ENCODE measurements around the gene TMEM151B. TPM values are rescaled to one million over a fixed set of nuclear protein-coding genes. Genes with fewer than 3 reads are reported as not detected.
A peak's percentile ranks its signal among the peaks of the same experiment; 100 is the strongest.

The TMEM151B gene
- total RNA-seq, 4 donors from 2014 or later, result 0.10 to 0.15 TPM; not detected in 2

- no peak for DNase-seq (ENCODE audit: low spot score in 2 of 2)
- 63% methylated on average over 9 of the region's 9 CpGs for whole genome bisulfite sequencing
- no peaks in the 10 kb centered on the region for H3K27me3 ChIP-seq
- no peaks in the 10 kb centered on the region for H3K9me3 ChIP-seq
- H3K4me3 ChIP-seq, result peak overlapping the region; percentile 92
- TF ChIP-seq POLR2AphosphoS5 (IDR thresholded peaks at IDR 0.05), result no peak
- no peak for TF ChIP-seq EP300 (IDR thresholded peaks at IDR 0.05)
- TF ChIP-seq POLR2A (IDR thresholded peaks at IDR 0.05), result no peak
- TF ChIP-seq CTCF (IDR thresholded peaks at IDR 0.05), result no peak
- H3K27ac ChIP-seq, result no peak overlapping the region
- H3K36me3 ChIP-seq, result peaks cover 55% of the 10 kb centered on the region
- peaks cover 43% of the 10 kb centered on the region for H3K4me1 ChIP-seq
Observed at GRCh38 chr6:44249082-44249748, 21.0 kb upstream of the TMEM151B start.

- Histone ChIP-seq H3K4me1 (peaks cover 45% of the 10 kb centered on the region), H3K27me3 (no peaks in the 10 kb centered on the region), H3K9me3 (no peaks in the 10 kb centered on the region), H3K36me3 (peaks cover 65% of the 10 kb centered on the region), H3K27ac (no peak overlapping the region), H3K4me3 (no peak overlapping the region)
- no peak for TF ChIP-seq EP300 (IDR thresholded peaks at IDR 0.05)
- TF ChIP-seq POLR2A (IDR thresholded peaks at IDR 0.05), result no peak
- DNase-seq (ENCODE audit: low spot score in 2 of 2), result no peak
- WGBS, result 70% methylated on average over 6 of the region's 6 CpGs
Observed at GRCh38 chr6:44250067-44250717, 20.1 kb upstream of the TMEM151B start.

- Histone ChIP-seq H3K4me1 (peaks cover 47% of the 10 kb centered on the region), H3K36me3 (peaks cover 68% of the 10 kb centered on the region), H3K9me3 (no peaks in the 10 kb centered on the region), H3K27me3 (no peaks in the 10 kb centered on the region), H3K27ac (no peak overlapping the region), H3K4me3 (no peak overlapping the region)
- TF ChIP-seq POLR2AphosphoS5 (IDR thresholded peaks at IDR 0.05), result no peak
- TF ChIP-seq EP300 (IDR thresholded peaks at IDR 0.05), result no peak
- no peak for TF ChIP-seq POLR2A (IDR thresholded peaks at IDR 0.05)
- no peak for TF ChIP-seq CTCF (IDR thresholded peaks at IDR 0.05)
- WGBS, result 77% methylated on average over 3 of the region's 3 CpGs
- no peak for DNase-seq (ENCODE audit: low spot score in 2 of 2)
Observed at GRCh38 chr6:44250718-44251123, 19.5 kb upstream of the TMEM151B start.

- Histone ChIP-seq H3K27ac (no peak overlapping the region), H3K4me1 (peaks cover 53% of the 10 kb centered on the region), H3K9me3 (no peaks in the 10 kb centered on the region), H3K27me3 (no peaks in the 10 kb centered on the region), H3K4me3 (no peak overlapping the region), H3K36me3 (peaks cover 68% of the 10 kb centered on the region)
- DNase-seq (ENCODE audit: low spot score in 2 of 2), result no peak
- 90% methylated on average over 14 of the region's 14 CpGs for WGBS
- TF ChIP-seq POLR2AphosphoS5 (IDR thresholded peaks at IDR 0.05) (no peak), EP300 (IDR thresholded peaks at IDR 0.05) (no peak), POLR2A (IDR thresholded peaks at IDR 0.05) (no peak), CTCF (IDR thresholded peaks at IDR 0.05) (no peak)
Observed at GRCh38 chr6:44251576-44252524, 18.4 kb upstream of the TMEM151B start.

GRCh38 chr6:44253307-44254101, 16.7 kb upstream of the TMEM151B start:
- peaks cover 52% of the 10 kb centered on the region for H3K4me1 ChIP-seq

More at GRCh38 chr6:44253307-44254101, 16.7 kb upstream of the TMEM151B start:
- DNase-seq (ENCODE audit: low spot score in 2 of 2), result no peak
- TF ChIP-seq CTCF (IDR thresholded peaks at IDR 0.05) (peak; percentile 24 to 47), EP300 (IDR thresholded peaks at IDR 0.05) (no peak), POLR2AphosphoS5 (IDR thresholded peaks at IDR 0.05) (no peak)
- H3K27ac ChIP-seq, result no peak overlapping the region
- H3K9me3 ChIP-seq, result no peaks in the 10 kb centered on the region
- WGBS, result 70% methylated on average over 10 of the region's 10 CpGs
- H3K4me3 ChIP-seq, result no peak overlapping the region
- H3K27me3 ChIP-seq, result no peaks in the 10 kb centered on the region
- peaks cover 70% of the 10 kb centered on the region for H3K36me3 ChIP-seq
